DMS53 (cell line): ENCODE measurements around the gene AFF1.

Experiments used
- DNase-seq: peaks from one replicate; lab custom pipeline; 2025; lab: John Stamatoyannopoulos, UW

The AFF1 gene

GRCh38 chr4:87152310-87153041, 217.7 kb downstream of the AFF1 start:
- DNase-seq = no peak

GRCh38 chr4:87153078-87153870, 218.5 kb downstream of the AFF1 start:
- DNase-seq = no peak

GRCh38 chr4:87165892-87166291, 231.1 kb downstream of the AFF1 start:
- DNase-seq = no peak

GRCh38 chr4:87166296-87166854, 231.6 kb downstream of the AFF1 start:
- DNase-seq = no peak

- DNase-seq = no peak
Measured at GRCh38 chr4:87171944-87172343, 237.1 kb downstream of the AFF1 start.

GRCh38 chr4:87174672-87175071, 239.9 kb downstream of the AFF1 start:
- no peak for DNase-seq

GRCh38 chr4:87179751-87180150, 244.9 kb downstream of the AFF1 start:
- no peak for DNase-seq

GRCh38 chr4:87180767-87181166, 246.0 kb downstream of the AFF1 start:
- DNase-seq = no peak

- no peak for DNase-seq
Measured at GRCh38 chr4:87185146-87185870, 250.5 kb downstream of the AFF1 start.

GRCh38 chr4:87188048-87188447, 253.2 kb downstream of the AFF1 start:
- peak; percentile 56 for DNase-seq

- no peak for DNase-seq
Measured at GRCh38 chr4:87188932-87189331, 254.1 kb downstream of the AFF1 start.
